HG03103 (cell line): ENCODE results near the gene PLA2G12A.

Experiments
- ATAC-seq: cut with Tn5 transposase; IDR thresholded peaks from one replicate; pipeline ENCODE4 v1.9.1; 2021; ENCODE audit warnings: low read depth; ENCODE audit not compliant: unreplicated experiment

PLA2G12A gene

DNA sequence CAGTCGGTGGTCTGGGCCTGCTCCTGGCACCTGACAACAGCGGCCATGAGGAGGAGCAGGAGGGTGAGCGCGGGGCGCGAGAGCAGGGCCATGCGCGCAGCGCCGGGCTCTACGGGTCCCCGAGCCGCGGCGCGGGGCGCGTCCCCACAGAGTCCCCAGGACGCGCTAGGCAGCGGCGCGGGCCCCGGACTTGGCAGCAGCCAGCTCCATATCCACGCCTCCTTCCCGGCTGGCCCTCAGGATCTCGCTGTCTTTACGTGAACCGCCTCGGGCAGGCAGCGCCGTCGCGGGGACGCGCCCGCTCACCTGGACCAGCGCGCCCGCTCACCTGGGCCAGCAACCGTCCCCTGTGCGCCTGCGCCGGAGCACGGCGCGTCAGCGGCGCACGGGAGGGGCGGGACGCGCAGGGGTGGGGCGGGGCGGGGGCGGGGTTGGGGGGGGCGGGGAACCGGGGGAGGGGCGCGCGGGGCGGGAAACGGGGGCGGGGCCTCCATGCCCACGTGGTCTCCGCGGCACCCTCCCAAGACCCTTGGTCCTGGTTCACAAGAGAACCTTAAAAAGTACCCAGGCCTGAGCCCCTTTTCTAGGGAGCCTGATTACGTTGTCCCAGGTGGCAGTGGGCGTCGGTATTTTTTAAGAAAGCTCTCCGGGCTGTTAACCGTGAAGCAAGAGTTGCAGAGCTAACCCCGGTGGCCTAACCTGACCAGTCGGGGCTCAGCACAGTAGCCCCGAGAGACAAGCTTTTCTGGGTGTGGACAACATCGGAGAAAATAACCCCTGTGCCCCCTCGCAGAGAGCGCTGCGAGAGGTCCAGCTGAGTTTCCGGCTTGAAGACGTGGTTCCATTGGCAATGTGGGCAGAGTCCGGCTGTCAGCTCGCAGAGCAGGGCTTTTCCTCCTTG is at the start of gene PLA2G12A:
PLA2G12A (minus strand) TSS at position 353 of the 901 bp plus-strand sequence; CDS start at position 92, 261 bp downstream.
- peak; percentile 81 for ATAC-seq

DNA sequence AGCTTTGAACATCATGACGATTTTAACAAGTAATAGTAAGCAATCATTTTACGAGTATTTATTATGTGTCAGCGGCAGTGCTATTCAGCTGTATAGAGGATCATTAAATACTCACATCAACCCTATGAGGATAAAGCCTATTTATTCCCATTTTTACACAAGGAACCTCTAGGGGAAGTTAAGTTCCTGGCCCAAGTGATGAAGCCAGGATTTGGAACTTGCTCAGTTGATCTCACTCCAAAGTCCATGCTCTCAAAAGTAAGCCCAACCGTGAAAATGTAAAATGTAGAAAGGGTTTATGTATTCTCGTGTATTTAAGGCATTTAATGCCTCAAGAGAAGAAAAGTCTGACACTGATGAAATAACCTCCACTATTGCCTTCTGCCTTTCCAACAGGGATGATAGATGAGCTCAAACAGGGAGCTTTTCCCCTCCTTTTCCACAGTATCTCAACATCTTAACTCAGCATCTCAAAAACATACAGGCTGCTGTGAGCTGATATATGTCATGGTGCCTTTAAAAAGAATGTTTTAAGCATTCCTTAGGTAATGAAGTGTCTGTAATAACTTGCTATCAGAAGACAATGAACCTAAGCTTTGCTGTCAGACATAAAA is 35.0 kb upstream of the PLA2G12A start:
- no peak for ATAC-seq

DNA sequence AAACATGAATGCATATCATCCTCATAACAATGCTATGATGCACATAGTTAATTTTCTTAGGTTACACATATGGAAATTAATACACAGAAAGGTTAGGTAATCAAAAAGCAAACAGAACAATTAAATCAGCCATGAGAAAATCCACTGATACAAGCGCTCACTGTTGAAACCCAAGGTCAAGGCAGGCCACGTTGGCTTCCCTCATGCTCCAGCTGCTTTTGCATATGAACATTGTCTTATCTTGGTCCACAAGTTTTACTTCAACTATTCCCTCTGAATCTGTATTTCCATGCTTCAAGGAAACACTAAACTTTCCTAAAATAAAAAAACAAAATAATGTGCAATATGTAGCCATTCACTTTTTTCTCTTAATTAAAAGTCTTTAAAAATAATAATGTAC is 34.5 kb upstream of the PLA2G12A start:
- no peak for ATAC-seq

DNA sequence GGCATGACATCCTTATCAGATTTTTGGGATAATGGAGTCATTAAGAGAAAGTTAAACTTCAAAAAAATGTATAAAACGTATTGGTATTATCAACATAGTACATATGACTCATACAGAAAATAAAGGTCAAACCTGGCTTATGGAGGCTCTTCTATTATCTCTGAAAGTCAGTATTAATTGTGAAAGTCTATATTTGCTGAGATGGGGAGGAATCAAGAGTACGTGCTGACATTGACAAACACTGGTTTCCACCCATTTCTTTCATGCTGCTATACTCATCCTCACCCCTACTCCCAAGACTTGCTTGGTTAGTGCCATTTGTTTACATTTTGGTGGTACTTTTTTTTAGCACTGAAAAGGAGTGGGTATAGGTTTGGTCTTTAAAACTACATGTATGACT is 30.8 kb upstream of the PLA2G12A start:
- ATAC-seq = no peak

DNA sequence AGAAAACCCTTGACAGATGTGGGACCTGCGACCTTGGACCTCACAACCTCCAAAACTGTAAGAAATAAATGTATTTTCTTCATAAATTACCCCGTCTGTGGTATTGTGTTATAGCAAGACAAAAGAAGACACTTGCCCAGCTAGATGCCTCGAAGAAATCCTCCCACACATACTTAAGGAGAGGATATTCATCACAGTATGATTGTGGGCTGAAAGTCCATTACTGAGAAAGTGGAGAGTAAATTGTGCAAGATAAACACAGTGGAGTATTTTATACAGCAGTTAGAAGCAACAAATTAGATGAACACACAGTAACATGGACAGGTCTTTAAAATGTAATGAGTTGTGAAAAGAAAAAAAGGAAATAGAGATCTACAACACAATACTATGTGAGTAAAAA is 25.8 kb upstream of the PLA2G12A start:
- no peak for ATAC-seq

DNA sequence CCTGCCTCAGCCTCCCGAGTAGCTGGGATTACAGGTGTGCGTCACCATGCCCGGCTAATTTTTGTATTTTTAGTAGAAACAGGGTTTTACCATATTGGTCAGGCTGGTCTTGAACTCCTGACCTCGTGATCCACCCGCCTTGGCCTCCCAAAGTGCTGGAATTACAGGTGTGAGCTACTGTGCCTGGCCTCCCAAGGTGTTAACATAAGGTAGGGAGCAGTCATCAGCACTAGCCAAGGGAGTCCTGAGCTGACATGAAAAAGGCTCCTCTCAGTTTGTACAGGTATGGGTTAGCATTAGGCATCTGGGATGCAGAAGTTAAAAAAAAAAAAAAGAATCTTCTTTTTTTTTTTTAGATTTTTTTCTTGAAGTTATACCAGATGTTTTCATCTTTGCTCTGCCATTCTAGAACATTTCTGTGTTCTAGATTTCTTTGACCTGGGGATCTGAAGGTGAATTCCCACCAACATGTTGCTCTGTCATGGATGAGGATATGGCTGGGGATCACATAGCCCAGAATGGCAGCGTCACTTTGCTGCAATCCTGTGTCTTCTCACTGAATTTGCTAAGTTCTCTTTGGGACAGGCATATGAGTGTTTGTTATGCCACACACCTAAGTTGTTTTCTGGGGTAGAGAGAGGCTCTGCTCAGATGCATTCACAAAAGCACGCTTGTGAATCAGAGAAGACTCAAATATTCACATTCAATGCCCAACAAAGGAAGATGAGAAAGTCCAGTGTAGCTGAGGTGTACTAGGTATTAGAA is 24.4 kb upstream of the PLA2G12A start:
- ATAC-seq = no peak

DNA sequence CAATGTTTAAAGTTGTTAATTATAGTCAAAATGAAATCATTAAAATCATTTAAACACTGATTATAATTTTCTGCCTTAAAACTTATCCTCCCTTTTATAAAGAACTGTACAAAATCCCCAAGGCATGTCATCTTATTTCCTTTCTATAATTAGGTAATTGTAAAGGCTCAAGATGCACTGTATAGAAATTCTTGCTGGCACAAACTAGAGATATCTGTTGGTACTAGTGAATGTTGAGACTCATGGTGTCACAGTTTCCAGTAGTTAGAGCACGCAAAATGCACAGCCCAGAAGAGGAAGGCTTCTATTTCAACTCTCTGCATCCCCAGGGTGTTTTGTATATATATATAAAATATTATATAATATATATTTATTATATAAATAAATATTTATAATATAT is 22.7 kb upstream of the PLA2G12A start:
- no peak for ATAC-seq

DNA sequence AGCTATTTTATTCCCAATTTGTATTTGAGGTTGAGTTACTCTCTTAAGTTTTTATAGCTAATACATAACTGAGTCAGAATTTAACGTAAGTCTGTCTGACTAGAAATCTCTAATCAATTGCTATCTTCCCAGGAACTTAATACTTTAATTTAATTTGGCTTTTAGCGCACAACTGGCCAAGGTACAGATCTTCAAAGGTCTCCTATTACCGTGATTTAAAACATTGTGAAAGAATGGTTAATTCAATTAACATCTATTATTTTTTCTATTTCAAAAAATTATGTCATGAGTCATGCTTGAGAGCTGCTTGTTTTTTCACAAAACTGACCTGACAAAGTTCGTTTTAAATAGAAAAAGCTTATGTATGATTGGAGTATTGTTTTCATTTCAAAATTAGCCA is 22.0 kb upstream of the PLA2G12A start:
- no peak for ATAC-seq

DNA sequence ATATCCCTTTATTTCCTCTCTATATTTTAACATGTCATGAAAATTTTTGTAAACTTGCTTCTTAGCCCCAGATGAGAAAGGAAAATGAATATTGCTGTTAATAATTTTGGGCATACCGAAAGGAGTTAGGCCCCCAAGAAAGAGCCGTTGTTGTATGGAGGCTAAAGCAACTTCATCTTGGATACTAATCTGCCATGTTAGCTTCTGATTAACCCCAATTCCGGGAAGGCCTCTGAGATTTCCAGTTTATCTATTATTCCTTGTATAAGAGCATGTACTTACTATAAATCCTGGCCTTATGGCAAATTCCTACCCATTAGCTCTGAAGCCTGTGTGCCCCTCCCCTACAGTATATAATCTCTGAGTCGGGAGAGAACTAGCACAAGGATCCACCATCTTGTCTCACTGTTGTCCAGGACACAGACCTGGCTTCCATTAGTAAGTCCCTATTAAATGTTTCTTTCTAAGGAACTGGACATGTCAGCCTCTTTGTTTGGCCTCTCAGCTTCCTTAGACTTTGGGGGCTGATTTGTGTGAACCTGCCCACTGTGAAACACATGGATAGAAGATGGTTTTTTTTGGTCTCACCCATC is 20.9 kb upstream of the PLA2G12A start:
- ATAC-seq = no peak

DNA sequence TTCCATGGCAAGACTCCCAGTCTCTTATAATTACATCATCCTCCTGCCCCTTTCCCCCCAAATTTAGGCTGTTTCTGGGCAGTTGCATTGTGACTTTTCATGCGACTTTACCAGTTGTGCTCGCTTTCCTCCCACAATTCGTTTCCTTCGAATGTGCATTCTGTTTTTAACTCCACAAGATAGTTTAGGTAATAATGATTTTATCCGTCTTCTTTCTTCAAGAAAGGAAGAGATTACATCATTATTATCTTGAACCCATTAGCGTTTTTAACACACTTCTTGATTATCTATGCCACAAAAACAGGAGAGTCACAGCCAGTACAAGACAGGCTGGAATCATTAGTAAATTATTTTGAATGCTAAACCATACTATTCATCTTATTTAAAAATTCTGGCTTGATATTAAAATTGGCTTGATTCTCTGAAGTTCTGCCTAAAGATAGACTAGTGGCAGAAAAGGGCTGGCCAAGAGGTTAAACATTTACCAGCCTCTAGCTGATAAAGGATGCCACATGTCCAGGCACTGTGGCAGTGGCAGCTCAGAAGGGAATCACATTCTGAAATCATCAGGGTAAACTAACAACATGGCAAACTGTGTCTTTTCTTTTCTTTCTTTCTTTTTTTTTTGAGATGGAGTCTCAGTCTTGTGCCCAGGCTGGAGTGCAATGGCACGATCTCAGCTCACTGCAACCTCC is 19.7 kb upstream of the PLA2G12A start:
- ATAC-seq = no peak

DNA sequence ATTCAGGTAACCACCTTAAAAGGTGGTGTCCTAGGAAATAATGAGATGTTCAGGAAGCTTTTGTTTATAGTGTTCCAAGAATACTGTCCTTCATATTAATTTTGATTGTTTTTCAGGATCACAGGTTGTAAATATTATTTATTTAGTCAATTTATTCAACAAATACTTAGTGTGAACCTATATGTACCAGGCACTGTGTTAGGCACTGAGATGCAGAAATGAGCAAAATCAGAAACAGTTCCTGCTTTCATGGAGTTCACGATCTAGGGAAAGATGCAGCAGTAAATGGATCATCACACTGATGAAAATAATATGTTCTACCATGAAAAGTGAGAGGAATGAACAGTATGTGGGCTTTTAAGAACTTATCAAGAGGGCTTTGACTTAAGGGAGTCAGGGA is 18.2 kb upstream of the PLA2G12A start:
- ATAC-seq = no peak

DNA sequence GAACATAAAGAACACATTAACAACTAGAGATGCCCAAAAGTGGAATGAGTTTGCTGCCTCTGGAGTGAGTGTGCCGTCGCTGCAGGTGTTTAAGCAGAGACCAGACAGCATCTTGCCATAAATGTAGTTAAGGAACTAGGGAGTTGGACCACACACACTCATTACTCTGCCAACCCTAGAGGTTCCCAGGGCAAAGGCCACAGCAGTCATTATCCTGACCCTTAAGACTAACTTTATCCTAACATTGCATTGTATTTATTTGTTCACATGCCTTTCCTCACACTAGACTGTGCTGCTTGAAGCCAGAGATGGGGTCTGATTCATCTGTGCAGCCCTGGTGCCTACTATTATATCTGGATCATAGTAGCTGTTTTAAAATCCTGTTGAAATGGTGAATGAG is 16.9 kb upstream of the PLA2G12A start:
- ATAC-seq = no peak

DNA sequence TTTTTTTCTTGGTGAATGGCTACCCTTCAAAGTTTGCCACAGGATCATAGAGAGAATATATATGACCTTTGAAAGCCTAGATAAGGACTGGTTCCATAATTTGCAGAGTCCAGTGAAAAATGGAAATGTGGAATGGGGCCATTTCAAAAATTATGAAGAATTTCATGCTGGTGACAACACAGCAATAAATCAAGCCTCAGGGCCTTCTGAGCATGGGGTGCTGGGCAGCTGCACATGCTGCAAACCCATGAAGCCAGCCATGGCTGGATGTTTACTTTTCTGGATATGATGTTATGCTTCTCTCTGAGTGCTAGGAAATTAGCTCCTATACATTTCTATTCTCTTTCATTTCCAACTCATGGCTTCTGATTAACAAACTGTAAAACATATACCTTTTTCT is 16.0 kb upstream of the PLA2G12A start:
- ATAC-seq = no peak

DNA sequence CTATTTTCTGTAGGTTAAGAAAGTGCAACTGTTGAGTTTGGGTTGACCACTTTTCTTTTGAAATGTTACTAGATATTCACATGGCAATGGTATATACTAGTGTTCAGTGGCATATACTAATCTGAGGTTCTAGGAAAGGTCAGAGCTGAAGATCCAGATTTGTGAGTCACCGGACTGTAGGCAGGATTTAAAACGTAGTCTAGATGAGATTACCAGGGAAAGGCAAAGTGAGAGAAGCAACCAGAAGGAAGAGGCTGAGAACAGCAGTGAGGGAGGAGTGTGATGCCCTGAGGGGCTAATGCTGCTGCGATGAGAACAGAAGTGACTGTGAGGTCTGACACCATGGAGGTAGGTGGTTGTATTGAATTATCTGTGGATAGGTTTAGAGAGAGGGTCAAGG is 9.7 kb upstream of the PLA2G12A start:
- no peak for ATAC-seq

DNA sequence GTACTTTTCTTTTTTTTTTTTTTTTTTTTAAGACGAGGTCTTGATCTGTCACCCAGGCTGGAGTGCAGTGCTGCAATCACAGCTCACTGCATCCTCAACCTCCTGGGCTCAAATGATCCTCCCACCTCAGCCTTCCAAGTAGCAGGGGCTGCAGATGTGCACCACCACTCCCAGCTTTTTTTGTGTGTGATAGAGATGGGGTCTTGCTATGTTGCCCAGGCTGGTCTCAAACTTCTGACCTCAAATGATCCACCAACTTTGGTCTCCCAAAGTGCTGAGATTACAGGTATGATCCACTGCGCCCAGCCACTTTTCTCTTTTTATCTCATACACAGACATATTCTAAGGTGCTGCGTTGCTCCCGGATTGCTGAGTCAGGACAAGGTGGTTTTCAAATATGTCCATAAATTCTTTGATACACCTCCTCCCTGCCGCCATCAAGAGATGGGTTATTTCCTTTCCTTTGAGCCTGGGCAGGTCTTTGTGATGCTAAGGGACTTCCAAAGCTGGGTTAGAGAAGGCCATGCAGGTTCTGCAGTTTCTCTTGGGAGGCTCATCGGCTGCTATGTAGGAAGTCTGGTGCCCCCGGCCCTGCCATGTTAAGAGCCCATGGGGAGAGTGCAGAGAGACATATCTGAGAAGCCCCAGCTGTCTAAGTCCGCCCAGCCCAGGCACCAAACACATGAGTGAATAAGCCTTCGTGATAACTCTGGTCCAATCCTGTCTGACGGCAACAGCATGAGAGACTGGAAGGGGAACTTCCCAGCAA is 8.4 kb upstream of the PLA2G12A start:
- no peak for ATAC-seq

DNA sequence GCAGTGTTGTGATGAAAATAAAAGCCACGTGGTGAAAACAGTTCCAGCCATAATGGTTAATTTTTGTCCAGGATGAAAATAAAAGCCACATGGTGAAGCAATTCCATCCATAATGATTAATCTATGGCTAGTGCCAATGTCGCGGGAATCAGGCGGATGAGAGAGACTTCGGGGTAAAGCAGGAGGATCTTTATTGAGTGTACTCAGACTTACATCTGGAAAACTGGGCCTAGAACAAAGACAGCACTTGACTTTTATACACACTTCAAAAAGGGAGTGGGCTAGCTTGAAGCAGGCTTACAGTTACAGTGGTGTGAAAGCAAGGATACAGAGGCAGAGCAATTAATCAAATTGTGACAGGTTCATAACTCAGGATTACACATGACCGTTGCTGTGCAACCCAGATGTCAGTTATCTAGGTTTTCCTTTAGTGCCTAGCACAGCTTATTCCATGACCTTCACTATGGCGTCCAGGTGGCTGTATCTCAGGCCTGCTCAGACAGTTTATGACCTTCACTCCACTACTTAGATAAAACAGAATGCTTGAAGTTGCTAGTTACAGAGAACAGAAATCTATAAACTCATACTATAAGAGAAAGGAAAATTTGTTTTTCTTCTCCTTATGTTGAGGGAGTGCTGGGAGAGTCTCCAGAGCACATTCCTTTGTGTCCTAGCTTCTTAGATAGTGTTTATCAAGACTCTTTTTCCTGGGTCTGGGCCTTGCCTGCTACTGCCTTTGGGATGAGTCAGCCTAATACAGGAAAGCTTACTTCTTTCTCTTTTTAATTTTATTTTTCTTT is 5.9 kb upstream of the PLA2G12A start:
- ATAC-seq = no peak

DNA sequence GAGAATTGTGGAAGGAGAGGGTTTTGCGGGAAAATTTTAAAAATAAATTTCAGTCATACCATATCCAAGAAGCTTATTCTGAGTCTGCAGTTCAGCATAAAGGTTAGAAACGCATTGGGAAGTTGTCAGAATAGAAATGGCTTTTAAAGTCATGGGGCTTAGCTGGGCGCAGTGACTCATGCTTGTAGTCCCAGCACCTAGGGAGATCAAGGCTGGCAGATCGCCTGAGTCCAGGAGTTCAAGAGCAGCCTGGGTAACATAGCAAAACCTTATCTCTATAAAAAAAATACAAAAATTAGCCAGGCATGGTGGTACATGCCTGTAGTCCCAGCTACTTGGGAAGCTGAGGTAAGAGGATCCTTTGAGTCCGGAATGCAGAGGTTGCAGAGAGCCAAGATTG is 3.9 kb upstream of the PLA2G12A start:
- no peak for ATAC-seq

DNA sequence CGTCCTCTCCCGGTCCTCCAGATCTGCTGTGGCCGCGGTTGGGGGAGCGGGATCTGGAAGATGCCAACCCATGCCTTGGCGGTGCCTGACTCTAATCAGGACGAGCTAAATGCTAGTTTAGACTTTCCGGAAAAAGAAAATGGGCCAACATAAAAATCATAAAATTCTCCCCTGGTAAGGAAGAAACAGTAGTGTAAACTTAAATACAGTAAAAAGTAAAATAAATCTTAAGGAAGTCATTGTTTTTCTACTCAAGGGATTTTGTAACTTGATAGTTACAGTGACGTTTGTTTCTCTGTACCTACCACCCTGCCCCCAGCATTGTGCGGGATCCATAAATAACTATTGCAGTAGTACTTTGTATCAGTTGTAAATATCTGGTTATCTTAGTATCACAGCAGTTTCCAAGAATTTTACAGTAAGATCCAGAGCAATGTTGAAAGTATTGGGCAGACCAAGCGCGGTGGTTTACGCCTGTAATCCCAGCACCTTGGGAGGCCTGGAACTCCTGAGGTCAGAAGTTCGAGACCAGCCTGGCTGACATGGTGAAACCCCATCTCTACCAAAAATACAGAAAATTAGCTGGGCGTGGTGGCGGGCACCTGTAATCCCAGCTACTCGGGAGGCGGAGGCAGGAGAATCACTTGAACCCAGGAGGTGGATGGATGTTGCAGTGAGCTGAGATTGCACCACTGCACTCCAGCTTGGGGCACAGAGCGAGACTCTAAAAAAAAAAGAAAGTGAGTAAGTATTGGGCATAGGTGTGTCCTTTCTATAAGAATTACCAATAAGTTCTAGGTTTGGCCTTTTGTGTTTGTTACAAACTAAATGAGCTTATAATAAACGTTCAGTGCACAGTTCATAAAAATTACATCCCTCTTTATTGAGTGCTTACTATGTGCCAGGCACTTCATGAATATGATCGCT is 1.0 kb upstream of the PLA2G12A start:
- no peak for ATAC-seq
